ENCODE results near the gene OTOP3.

GRCh38 chr17:74935585-74936469 lies at the start of gene OTOP3:
- no peak for TF ChIP-seq CTCF (conservative IDR thresholded peaks at IDR 0.05)
- TF ChIP-seq EZH2 (IDR thresholded peaks at IDR 0.05; ENCODE audit: low read depth): no peak
